C4-2B (cell line): Measurements from ENCODE around the gene GOLGB1.

Experiments used
- H3K27ac ChIP-seq: fragments of 450-650 bp; 2 replicates; pipeline ENCODE4 v1.5.1; 2017
- CTCF ChIP-seq: fragments of 450-650 bp; conservative IDR thresholded peaks from 2 replicates; pipeline ENCODE4 v1.5.1; 2017; ENCODE audit warnings: mild to moderate bottlenecking
- ZFX ChIP-seq: fragments of 450-650 bp; IDR thresholded peaks from 2 replicates; pipeline ENCODE4 v1.6.1; 2017

GOLGB1 gene

DNA sequence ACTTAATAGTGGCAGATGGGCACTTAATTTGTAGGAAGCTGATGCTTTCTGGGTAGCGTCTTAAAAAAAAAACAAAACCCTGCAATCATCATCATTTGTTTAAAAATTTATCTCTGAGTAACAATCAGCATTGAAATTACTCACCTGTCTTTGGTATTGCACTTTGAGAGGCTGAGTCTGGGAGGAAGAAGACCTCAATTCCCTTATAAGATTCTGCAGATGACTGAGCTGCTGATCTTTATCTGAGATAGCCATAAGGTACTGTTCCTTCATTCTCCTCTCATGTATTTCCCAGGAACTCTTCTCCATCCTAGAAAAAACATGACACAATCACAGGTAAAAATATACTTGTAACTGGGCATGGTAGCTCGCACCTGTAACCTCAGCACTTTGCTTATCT lies 72.4 kb downstream of the GOLGB1 start:
- H3K27ac ChIP-seq = no peak overlapping the region
- TF ChIP-seq ZFX (no peak), CTCF (no peak)

GRCh38 chr3:121670676-121671075 lies 78.9 kb downstream of the GOLGB1 start:
- no peak overlapping the region for H3K27ac ChIP-seq

DNA sequence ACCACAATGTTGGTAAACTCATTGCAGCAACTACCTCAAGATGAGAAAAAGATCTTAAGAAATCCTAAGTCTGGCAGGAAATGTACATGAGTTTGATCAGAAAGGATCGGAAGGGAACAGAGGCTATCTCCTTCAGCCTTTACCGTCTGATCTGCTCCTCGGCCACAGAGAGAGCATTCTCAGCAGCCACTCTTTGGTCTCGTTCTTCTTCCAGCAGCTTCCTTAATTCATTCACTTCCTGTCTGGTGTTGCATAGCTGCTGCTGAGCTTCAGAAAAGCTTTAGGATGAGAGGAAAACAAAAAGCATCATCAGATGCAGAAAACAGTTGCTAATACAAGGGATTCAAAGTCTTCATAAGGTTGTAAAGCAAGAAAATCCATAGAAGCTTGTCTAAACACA lies 82.2 kb downstream of the GOLGB1 start:
- H3K27ac ChIP-seq = no peak overlapping the region
- TF ChIP-seq CTCF (no peak), ZFX (no peak)

More at GRCh38 chr3:121670676-121671075, 78.9 kb downstream of the GOLGB1 start:
- TF ChIP-seq CTCF = no peak
- no peak for TF ChIP-seq ZFX

DNA sequence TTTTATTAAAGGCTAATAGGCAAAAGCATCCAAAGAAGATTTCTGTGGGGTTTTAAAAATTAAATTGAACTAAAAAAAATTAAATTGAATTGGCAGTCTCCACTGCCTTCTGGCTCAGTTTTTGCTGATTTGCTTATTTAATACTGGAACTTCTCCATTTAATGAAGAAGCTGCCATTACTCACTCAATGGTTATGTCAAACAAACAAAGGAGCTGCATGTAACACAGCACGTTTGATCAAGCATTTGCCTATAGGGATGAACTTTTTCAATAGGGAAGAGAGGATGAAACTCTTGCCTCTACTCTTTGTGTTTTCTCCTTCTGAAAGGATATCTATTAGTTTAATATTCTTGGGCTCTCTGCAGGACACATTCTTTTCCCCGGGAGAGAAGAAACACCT lies 84.1 kb downstream of the GOLGB1 start:
- H3K27ac ChIP-seq = no peak overlapping the region
- TF ChIP-seq ZFX (no peak), CTCF (no peak)

DNA sequence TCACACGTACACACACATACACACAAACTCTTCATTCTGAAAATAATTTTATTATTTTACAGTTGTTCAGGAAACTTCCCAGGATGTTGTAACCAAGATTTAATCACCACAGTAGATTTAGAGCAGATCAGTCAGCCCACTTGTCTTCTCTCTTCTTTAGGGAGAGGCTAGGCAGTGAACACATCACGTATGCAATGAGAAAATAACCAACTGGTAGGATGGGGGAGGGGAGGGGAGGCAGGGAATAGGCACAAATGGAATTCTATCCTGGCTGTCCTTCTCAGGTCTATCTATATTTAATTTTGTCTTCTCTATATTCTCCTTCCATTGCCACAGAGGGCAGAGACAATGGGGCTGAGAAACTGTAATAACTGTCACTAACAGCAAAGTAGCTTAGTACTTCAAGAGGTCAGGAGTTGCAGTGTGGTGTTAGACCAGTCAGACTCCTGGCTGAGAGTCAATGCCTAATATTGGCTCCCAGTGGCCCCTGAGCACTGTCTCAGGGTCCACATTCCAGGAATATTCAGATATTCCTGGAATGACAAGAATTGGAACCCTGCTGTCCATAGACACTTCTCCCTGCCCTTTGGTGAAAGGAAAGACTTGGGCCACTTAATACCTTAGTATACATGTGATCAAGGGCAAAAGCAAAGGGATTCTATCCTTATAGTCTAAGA lies 86.2 kb downstream of the GOLGB1 start:
- no peak overlapping the region for H3K27ac ChIP-seq

DNA sequence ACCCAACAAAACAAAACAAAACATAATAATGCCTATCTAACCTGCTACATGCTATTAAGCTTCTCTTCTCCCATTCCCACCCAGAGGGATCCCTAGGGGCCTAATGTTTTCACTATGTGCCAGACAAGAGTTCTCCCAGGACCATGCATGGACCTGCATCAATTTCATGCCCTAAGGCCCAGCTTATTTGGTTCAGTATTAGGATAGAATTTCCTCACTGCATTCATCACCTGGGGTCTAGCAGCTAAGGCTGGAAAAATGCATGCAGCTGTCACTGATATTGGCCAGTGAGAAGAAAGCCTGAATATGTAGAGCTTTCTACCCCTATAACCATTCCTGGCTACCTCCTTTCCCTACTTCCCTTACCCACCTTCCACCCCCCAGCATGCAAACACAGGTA lies 86.8 kb downstream of the GOLGB1 start:
- no peak overlapping the region for H3K27ac ChIP-seq
- TF ChIP-seq CTCF (no peak), ZFX (no peak)

More for the DNA sequence above, 86.2 kb downstream of the GOLGB1 start:
- no peak for TF ChIP-seq CTCF

- H3K27ac ChIP-seq = no peak overlapping the region
Measured at GRCh38 chr3:121661376-121661775, 88.2 kb downstream of the GOLGB1 start.

More at GRCh38 chr3:121661376-121661775, 88.2 kb downstream of the GOLGB1 start:
- TF ChIP-seq CTCF = no peak
- no peak for TF ChIP-seq ZFX
